ENCODE measurements around the gene SCARB1. TPM values are rescaled to one million over a fixed set of nuclear protein-coding genes. Genes with fewer than 3 reads are reported as not detected.
A peak's percentile ranks its signal among the peaks of the same experiment; 100 is the strongest.

SCARB1 gene
- total RNA-seq, 2 donors from 2014 or later: 15.3 to 23.6 TPM

DNA sequence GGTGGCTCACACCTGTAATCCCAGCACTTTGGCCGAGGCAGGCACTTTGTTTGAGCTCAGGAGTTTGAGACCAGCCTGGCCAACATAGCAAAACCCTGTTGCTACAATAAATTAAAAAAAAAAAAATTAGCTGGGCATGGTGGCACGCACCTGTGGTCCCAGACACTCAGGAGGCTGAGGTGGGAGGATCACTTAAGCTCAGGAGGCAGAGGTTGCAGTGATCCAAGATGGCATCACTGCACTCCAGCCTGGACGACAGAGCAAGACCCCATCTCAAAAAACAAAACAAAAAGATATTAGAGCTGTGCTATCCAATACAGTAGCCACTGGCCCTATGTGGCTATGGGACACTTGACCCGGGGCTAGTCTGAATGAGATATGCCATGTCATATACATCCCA lies 6.9 kb upstream of the SCARB1 start:
- Mint-ChIP-seq H3K27ac (no peak overlapping the region), H3K9me3 (no peaks in the 10 kb centered on the region), H3K36me3 (no peaks in the 10 kb centered on the region)
- ATAC-seq (no peak), DNase-seq (ENCODE audit: low spot score in 2 of 2) (no peak)

GRCh38 chr12:124869059-124869665 lies 5.5 kb upstream of the SCARB1 start:
- DNase-seq (ENCODE audit: low spot score in 2 of 2) (no peak), ATAC-seq (peak; percentile 47 to 80)
- H3K27ac Mint-ChIP-seq: peak overlapping the region in 1 of 2 donors; percentile 5
- no peaks in the 10 kb centered on the region for H3K9me3 Mint-ChIP-seq
- H3K36me3 Mint-ChIP-seq: peaks cover 0 to 4% of the 10 kb centered on the region in 2 donors

GRCh38 chr12:124868252-124869058 lies 4.8 kb upstream of the SCARB1 start:
- Mint-ChIP-seq H3K36me3 (peaks cover 0 to 6% of the 10 kb centered on the region in 2 donors), H3K9me3 (no peaks in the 10 kb centered on the region), H3K27ac (peak overlapping the region in 1 of 2 donors; percentile 5)
- DNase-seq (ENCODE audit: low spot score in 2 of 2): no peak
- ATAC-seq: no peak

DNA sequence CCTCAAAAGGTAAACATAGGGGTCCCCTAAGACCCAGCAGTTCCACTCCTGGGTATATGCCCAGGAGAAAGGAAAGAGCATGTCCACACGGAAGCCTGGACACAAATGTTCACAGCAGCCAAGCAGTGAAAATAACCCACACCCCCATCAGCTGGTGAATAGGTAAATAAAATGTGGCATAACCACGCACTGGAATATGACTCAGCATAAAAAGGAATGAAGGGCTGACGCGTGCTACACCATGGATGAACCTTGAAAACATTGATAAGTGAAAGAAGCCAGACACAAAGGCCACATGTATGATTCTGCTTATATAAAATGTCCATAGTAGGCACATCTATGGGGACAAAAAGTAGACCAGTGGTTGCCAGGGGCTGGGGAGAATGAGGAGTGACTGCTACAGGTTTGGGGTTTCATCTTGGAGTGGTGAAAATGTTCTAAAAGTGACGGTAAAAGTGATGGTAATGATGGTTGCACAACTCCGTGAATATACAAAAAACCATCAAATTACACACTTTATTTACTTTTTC lies 3.8 kb upstream of the SCARB1 start:
- Mint-ChIP-seq H3K9me3 (no peaks in the 10 kb centered on the region), H3K27ac (no peak overlapping the region), H3K36me3 (peaks cover 0 to 6% of the 10 kb centered on the region in 2 donors)
- no peak for ATAC-seq
- no peak for DNase-seq (ENCODE audit: low spot score in 2 of 2)

- H3K36me3 Mint-ChIP-seq: peaks cover 0 to 6% of the 10 kb centered on the region in 2 donors
- no peak for ATAC-seq
Measured at GRCh38 chr12:124866883-124867400, 3.3 kb upstream of the SCARB1 start.

DNA sequence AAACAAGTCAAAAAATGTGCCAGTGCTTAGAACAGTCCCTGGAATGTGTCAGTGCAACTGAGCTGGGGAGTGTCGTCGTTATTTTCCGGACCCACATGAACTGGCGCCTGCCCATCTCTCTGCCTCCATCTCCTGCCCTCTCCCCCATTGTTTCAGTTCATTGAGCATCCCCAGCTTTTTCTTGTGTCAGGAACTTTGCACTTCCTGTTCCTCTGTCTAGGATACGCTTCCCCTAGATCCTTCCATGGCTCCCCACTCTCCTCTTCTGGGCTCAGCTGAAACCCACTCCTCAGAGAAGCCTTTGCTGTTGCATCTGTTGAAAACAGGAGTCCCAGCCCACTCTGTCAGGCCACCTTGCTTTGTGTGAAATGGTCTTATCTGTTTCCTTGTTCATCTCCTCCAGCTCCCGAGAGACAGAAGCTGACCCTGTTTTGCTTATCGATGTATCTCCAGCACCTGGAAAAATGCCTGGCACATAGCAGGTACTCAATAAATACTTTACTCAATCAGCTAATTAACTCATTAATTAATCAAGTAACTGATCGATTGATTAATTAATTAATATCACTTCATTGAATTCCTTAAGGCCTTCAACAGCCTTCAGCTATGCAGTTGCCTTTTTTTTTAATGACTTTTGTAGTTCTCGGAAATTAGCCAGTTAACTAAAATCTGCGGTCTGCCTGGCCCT lies 2.7 kb upstream of the SCARB1 start:
- DNase-seq (ENCODE audit: low spot score in 2 of 2): no peak
- Mint-ChIP-seq H3K36me3 (peaks cover 0 to 6% of the 10 kb centered on the region in 2 donors), H3K9me3 (no peaks in the 10 kb centered on the region), H3K27ac (no peak overlapping the region)
- no peak for ATAC-seq

More at GRCh38 chr12:124866883-124867400, 3.3 kb upstream of the SCARB1 start:
- Mint-ChIP-seq H3K27ac (no peak overlapping the region), H3K9me3 (no peaks in the 10 kb centered on the region)
- no peak for DNase-seq (ENCODE audit: low spot score in 2 of 2)

- Mint-ChIP-seq H3K9me3 (no peaks in the 10 kb centered on the region), H3K27ac (no peak overlapping the region), H3K36me3 (peaks cover 0 to 6% of the 10 kb centered on the region in 2 donors)
- no peak for DNase-seq (ENCODE audit: low spot score in 2 of 2)
- no peak for ATAC-seq
Measured at GRCh38 chr12:124865728-124866127, 2.1 kb upstream of the SCARB1 start.

GRCh38 chr12:124864326-124864752 lies 675 bp upstream of the SCARB1 start:
- H3K9me3 Mint-ChIP-seq: no peaks in the 10 kb centered on the region
- peak overlapping the region; percentile 87 to 94 for H3K27ac Mint-ChIP-seq
- H3K36me3 Mint-ChIP-seq: peaks cover 0 to 6% of the 10 kb centered on the region in 2 donors
- ATAC-seq (no peak), DNase-seq (ENCODE audit: low spot score in 2 of 2) (no peak)

- peak in 1 of 2 donors; percentile 11 for DNase-seq (ENCODE audit: low spot score in 2 of 2)
- no peak overlapping the region for H3K27ac Mint-ChIP-seq
- H3K9me3 Mint-ChIP-seq: no peaks in the 10 kb centered on the region
- ATAC-seq: peak; percentile 6 to 21
- peaks cover 0 to 6% of the 10 kb centered on the region in 2 donors for H3K36me3 Mint-ChIP-seq
Measured at GRCh38 chr12:124862768-124863415, 772 bp downstream of the SCARB1 start.

GRCh38 chr12:124861898-124862676 lies 1.6 kb downstream of the SCARB1 start:
- ATAC-seq: peak in 1 of 2 donors; percentile 36
- peaks cover 0 to 6% of the 10 kb centered on the region in 2 donors for H3K36me3 Mint-ChIP-seq
- H3K27ac Mint-ChIP-seq: no peak overlapping the region
- no peak for DNase-seq (ENCODE audit: low spot score in 2 of 2)
- no peaks in the 10 kb centered on the region for H3K9me3 Mint-ChIP-seq

DNA sequence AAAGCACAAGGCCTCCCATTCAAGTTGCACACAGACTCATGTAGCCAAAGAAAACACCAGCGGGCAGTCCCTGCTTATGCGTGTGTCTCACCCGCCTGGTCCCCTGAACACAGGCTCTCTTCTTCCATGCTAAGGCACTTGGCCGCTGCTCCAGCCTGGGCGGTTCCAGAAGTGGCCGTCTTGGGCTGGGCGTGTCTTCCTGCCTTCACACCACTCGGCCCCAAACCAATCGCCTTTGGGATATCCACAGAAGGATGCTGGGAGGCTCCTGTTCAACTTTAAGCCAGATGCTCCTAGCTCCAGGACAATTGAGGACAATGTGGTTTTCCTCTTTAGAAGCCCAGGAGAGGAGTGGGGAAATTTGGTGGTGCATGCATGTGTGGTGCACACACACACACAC lies 2.2 kb downstream of the SCARB1 start:
- Mint-ChIP-seq H3K36me3 (peaks cover 0 to 6% of the 10 kb centered on the region in 2 donors), H3K27ac (no peak overlapping the region), H3K9me3 (no peaks in the 10 kb centered on the region)
- DNase-seq (ENCODE audit: low spot score in 2 of 2) (no peak), ATAC-seq (no peak)

DNA sequence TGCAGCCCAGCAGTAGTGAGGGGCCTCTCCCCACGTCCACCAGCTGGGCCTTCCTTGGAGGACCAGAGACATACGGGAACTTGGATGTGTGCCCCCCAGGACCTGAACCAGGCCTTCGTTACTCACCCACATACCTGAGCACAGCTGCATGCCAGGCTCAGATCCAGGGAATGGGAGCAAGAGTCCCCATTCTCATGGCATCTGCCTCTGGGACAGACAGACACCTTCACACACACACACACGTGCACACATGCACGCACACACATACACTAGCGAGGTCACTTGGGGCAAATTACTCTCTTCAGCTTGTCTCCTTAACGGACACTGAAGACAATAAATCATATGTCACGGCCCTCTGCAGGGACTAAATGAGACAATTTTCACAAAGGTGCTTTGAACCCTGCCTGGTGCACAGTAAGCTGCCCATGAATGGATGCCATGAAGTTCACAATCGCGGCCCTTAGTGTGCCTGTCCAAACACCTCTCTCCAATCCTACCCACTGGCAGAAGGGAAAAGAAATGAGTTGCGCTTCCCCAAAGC lies 5.7 kb downstream of the SCARB1 start:
- no peaks in the 10 kb centered on the region for H3K36me3 Mint-ChIP-seq
- no peaks in the 10 kb centered on the region for H3K9me3 Mint-ChIP-seq
- DNase-seq (ENCODE audit: low spot score in 2 of 2) (no peak), ATAC-seq (no peak)
- no peak overlapping the region for H3K27ac Mint-ChIP-seq

- H3K36me3 Mint-ChIP-seq: no peaks in the 10 kb centered on the region
- no peak for DNase-seq (ENCODE audit: low spot score in 2 of 2)
- no peaks in the 10 kb centered on the region for H3K9me3 Mint-ChIP-seq
- no peak overlapping the region for H3K27ac Mint-ChIP-seq
- ATAC-seq: no peak
Measured at GRCh38 chr12:124856842-124857178, 6.9 kb downstream of the SCARB1 start.

DNA sequence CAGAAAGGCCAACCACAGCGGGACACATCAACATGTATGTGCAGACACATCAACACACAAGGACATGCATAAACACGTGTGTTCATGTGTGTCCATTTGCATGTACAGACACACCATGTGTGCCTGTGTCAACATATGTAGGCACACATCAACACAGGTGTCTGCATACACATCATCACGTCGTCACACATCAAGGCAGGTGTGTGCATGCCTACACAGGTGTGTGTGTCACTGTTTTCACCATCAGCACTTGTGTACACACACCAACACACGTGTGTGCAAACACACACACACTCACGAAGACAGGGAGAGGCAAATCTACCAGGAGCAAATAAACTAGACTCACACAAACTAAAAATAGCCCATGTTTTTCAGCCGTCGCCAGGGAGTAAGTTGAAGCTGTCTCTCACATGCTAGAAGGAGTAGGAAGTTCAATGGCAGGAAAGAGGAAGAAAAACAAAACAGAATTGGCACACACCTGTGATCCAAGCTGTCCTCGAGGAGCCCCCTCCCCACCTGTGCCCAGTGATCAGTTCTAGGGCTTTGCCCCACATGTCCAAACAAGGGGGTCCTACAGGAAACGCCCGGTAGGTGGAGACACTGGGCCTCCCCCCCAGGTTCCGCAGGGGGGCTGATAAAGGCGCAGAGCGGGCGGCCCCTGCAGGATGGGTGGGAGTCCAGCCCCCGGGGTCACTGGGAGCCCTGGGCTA lies 7.4 kb downstream of the SCARB1 start:
- no peak for ATAC-seq
- H3K36me3 Mint-ChIP-seq: no peaks in the 10 kb centered on the region
- H3K9me3 Mint-ChIP-seq: no peaks in the 10 kb centered on the region
- DNase-seq (ENCODE audit: low spot score in 2 of 2): no peak
- no peak overlapping the region for H3K27ac Mint-ChIP-seq

Measured in activated naive CD4-positive, alpha-beta T cell treated with anti-CD3 and anti-CD28 coated beads, Interleukin-2, amount 50 U/mL, for 72 hours (primary cell).